C4-2B (cell line): ENCODE measurements around the gene NKPD1.

Source experiments
- CTCF ChIP-seq: fragments of 450-650 bp; conservative IDR thresholded peaks from 2 replicates; pipeline ENCODE4 v1.5.1; 2017; ENCODE audit warnings: mild to moderate bottlenecking
- ZFX ChIP-seq: fragments of 450-650 bp; IDR thresholded peaks from 2 replicates; pipeline ENCODE4 v1.6.1; 2017

- TF ChIP-seq CTCF = no peak
- no peak for TF ChIP-seq ZFX
Observed at GRCh38 chr19:45135176-45135885, 25.5 kb downstream of the NKPD1 start.
